Kidney epithelial cell (primary cell): ENCODE measurements around the gene OPTC. TPM values are rescaled to one million over a fixed set of nuclear protein-coding genes. Genes with fewer than 3 reads are reported as not detected.

Experiments used
- DNase-seq: peaks from one replicate; pipeline ENCODE4 v3.0.0-alpha.2; 2010; ENCODE audit warnings: low read depth
- H3K27me3 ChIP-seq: 2 replicates; pipeline ENCODE4 v1.6.0; 2011; ENCODE audit warnings: low read length; ENCODE audit not compliant: control insufficient read depth, insufficient read depth
- H3K36me3 ChIP-seq: 2 replicates; pipeline ENCODE4 v1.5.1; 2011; ENCODE audit warnings: low read length; ENCODE audit not compliant: control insufficient read depth, insufficient read depth
- H3K4me3 ChIP-seq: 2 replicates; pipeline ENCODE4 v1.5.1; 2011; ENCODE audit warnings: low read depth, mild to moderate bottlenecking, control low read depth, low read length
- total RNA-seq: library from RNA; depleted of rRNA; stranded (reverse); fragments of >200 nt; gene quantifications from 2 replicates; pipeline ENCODE4 v1.2.3, GENCODE V29; 2015
- TF ChIP-seq, protein P1 (sequence below): IDR thresholded peaks from 2 replicates; pipeline ENCODE4 v1.5.1; 2011; ENCODE audit warnings: mild to moderate bottlenecking, moderate library complexity, low read length, control low read depth, inconsistent platforms; ENCODE audit not compliant: insufficient read depth, poor library complexity, severe bottlenecking

Gene OPTC
- total RNA-seq, 1 donor from 2014 or later, result not detected

DNA sequence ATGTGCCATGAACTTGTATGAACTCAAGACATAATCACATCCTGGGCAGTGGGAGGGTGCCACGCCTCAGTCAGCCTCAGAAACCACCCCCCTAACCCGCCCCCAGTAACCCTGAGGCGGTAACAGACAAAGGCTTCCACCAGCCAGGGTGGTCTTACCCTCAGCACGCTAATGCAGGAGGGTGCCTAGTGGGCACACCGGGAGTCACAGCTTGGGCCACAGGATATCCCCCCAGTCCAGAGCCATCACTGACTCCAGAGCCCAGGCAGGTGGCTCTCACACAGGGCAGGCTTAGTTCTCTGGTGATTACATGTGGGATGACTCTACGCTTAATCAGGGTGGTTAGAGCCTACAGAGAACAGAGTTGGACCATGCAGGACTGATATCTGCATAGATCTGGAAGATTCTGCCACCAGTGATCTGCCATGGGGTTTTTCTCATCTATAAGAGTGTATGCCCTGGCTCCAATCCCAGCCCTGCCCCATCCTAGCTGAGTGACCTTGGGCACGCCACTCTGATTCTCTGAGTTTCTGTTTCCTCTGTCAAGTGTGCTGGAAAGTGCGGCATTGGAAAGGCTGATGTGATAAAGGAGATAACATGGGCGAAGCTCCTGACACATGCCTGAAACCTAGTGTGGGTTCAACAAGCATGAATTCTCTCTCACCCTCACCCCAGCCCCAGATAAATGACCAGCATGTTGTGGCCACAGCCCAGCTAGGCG, 27.3 kb downstream of the OPTC start:
- H3K27me3 ChIP-seq, result no peaks in the 10 kb centered on the region
- DNase-seq, result no peak
- H3K36me3 ChIP-seq, result no peaks in the 10 kb centered on the region
- TF ChIP-seq, protein P1, sequence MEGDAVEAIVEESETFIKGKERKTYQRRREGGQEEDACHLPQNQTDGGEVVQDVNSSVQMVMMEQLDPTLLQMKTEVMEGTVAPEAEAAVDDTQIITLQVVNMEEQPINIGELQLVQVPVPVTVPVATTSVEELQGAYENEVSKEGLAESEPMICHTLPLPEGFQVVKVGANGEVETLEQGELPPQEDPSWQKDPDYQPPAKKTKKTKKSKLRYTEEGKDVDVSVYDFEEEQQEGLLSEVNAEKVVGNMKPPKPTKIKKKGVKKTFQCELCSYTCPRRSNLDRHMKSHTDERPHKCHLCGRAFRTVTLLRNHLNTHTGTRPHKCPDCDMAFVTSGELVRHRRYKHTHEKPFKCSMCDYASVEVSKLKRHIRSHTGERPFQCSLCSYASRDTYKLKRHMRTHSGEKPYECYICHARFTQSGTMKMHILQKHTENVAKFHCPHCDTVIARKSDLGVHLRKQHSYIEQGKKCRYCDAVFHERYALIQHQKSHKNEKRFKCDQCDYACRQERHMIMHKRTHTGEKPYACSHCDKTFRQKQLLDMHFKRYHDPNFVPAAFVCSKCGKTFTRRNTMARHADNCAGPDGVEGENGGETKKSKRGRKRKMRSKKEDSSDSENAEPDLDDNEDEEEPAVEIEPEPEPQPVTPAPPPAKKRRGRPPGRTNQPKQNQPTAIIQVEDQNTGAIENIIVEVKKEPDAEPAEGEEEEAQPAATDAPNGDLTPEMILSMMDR, result no peak
- H3K4me3 ChIP-seq, result no peak overlapping the region

DNA sequence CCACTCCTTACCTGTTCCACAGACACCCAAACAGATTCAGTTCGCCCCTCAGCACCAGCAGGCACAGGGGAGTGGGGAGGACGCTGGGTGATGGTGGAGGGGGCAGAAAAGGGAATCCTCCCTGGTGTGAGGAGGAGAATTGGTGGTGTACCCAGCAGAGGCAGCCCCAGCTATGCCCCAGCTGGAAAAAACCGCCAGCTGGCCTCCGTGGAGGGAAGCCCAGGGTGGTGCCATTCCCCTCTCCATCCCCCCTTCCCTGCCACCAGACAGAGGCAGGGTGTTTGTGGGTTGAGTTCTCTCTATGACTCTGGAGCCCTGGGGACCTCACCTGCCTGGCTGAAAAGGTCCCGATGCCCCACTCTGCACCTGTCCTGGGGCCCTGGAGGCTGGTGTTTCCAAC, 27.9 kb downstream of the OPTC start:
- Histone ChIP-seq H3K4me3 (no peak overlapping the region), H3K36me3 (no peaks in the 10 kb centered on the region), H3K27me3 (no peaks in the 10 kb centered on the region)
- TF ChIP-seq, protein P1, result no peak
- no peak for DNase-seq

DNA sequence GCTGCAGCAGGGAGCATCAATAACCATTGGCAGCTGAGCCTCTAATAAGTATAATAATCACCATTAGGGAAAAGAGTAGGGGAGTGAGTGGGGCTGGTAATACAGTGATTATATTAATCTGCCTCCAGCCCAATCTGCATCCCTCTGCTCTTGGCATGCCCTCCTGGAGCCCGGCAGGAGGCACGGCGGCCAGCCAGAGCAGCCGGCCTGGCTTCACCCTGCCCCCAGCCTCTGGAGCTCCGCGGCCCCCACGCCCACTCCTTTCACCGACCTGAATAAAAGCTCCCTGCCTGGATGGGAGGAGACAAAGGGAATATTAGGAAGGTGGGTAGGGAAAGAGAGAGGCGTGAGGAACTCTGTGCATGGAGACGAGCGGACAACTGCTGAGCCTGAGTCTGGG, 28.3 kb downstream of the OPTC start:
- Histone ChIP-seq H3K4me3 (no peak overlapping the region), H3K36me3 (no peaks in the 10 kb centered on the region), H3K27me3 (no peaks in the 10 kb centered on the region)
- TF ChIP-seq, protein P1, result no peak
- DNase-seq, result no peak

DNA sequence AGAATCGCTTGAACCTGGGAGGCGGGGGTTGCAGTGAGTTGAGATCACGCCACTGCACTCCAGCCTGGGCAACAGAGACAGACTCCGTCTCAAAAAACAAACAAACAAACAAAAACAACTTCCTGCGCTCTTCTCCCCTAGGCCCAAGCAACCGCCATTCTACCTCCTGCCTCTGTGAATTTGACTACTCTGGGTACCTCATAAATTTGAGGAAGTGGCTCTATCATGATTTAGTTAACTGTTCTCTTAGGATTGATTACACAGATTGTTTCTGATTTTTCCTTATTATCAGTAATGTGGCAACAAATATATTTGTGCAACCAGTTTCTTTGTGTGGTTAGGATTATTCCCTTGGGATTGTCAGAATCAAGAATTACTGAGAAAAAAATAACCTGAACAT, 29.7 kb downstream of the OPTC start:
- no peak for DNase-seq
- Histone ChIP-seq H3K36me3 (no peaks in the 10 kb centered on the region), H3K4me3 (no peak overlapping the region), H3K27me3 (no peaks in the 10 kb centered on the region)
- TF ChIP-seq, protein P1, result no peak

DNA sequence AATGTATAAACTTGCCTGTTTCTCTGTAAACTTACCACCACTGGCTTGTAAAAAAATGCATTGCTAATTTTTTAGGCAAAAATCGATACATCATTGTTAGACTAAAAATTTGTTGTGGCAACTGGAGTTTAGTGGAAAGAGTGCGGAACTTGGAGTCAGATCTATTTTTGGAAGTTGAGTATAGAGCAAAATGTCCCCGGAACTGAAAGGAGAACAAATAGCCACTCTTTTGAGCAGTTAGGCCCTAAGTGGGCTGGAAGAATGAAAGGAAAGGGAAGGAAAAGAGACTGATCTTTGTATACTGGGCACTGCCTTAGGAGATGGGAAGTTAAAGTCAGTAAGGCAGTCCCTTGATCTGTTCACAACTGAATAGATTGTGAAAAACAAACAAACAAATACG, 30.2 kb downstream of the OPTC start:
- no peaks in the 10 kb centered on the region for H3K36me3 ChIP-seq
- TF ChIP-seq, protein P1, result no peak
- no peak overlapping the region for H3K4me3 ChIP-seq
- H3K27me3 ChIP-seq, result no peaks in the 10 kb centered on the region
- DNase-seq, result no peak

DNA sequence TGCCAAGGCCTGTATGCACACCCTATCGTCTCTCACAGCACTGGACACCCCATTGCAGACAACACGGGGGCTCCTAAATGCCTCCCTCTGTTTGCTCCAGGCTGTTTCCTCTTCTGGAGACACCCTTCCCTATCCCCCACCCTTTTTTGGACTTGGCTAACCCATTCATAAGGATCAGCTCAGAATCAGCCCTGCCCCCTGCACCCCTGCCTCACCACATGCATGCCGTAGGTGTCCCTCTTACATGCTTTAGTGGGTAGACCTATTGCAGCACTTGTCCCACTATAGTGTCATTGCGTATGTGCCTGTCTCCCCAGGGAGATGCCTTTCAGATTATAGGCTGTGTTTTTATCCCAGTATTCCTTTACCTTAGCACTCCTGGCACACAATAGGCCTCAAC, 30.9 kb downstream of the OPTC start:
- DNase-seq, result no peak
- H3K27me3 ChIP-seq, result no peaks in the 10 kb centered on the region
- TF ChIP-seq, protein P1, result no peak
- H3K36me3 ChIP-seq, result no peaks in the 10 kb centered on the region
- H3K4me3 ChIP-seq, result no peak overlapping the region
